HG03095 (cell line): Measurements from ENCODE around the gene OTP.
"Not testable (repeated sequence)": the region's sequence is repeated elsewhere in the genome, so short reads cannot be mapped to it uniquely, and the experiment has no call there.

Experiments used
- ATAC-seq: cut with Tn5 transposase; IDR thresholded peaks from one replicate; pipeline ENCODE4 v1.9.1; 2021; ENCODE audit warnings: moderate library complexity; ENCODE audit not compliant: unreplicated experiment

Gene OTP

GRCh38 chr5:77616920-77617319 lies 21.6 kb downstream of the OTP start:
- no peak for ATAC-seq

GRCh38 chr5:77608927-77609326 lies 29.6 kb downstream of the OTP start:
- ATAC-seq: not testable (repeated sequence)

- ATAC-seq: no peak
These were observed 31.2 kb downstream of the OTP start for GRCh38 chr5:77607324-77607723.

- ATAC-seq: no peak
These were observed 32.2 kb downstream of the OTP start for GRCh38 chr5:77606279-77606678.

- no peak for ATAC-seq
These were observed 38.8 kb downstream of the OTP start for GRCh38 chr5:77599679-77600078.

GRCh38 chr5:77590347-77590746 lies 48.2 kb downstream of the OTP start:
- no peak for ATAC-seq

GRCh38 chr5:77588175-77588574 lies 50.3 kb downstream of the OTP start:
- no peak for ATAC-seq

- no peak for ATAC-seq
These were observed 52.4 kb downstream of the OTP start for GRCh38 chr5:77586101-77586500.

- not testable (repeated sequence) for ATAC-seq
These were observed 56.4 kb downstream of the OTP start for GRCh38 chr5:77582143-77582542.
